HT1080 (cell line): ENCODE measurements around the gene KCNQ5. TPM values are rescaled to one million over a fixed set of nuclear protein-coding genes. Genes with fewer than 3 reads are reported as not detected.

Experiments used
- DNase-seq: peaks from one replicate; pipeline ENCODE4 v3.0.0-alpha.2; 2015; ENCODE audit warnings: low read depth
- total RNA-seq: library from RNA; depleted of rRNA; stranded (reverse); fragments of >200 nt; shearing (Covaris generic); gene quantifications from 2 replicates; pipeline ENCODE4 v1.2.3, GENCODE V29; 2014

The KCNQ5 gene
- total RNA-seq, 1 experiment from 2014 or later: 11.3 TPM

- DNase-seq: no peak
Observed at GRCh38 chr6:72675396-72675795, 53.5 kb downstream of the KCNQ5 start.

GRCh38 chr6:72676995-72677394 lies 55.1 kb downstream of the KCNQ5 start:
- DNase-seq: no peak

DNA sequence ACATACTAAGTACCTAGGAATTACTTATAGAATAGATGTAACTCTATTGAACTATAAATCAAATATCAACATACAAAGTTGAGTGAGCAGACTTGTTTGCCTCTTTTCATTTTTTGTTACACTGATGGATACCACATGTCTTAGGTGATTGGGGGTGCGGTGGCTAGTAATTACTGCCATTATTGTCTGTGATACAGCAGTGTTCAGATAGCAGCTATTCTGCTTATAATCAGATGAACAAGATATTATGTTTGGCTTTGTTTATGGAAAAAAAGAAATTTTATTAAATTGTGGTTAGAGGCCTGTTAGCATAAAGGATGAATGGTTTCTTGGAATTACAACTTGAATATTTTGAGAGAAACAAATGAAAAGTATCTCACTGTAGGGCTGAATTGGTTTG lies 55.9 kb downstream of the KCNQ5 start:
- DNase-seq: no peak

DNA sequence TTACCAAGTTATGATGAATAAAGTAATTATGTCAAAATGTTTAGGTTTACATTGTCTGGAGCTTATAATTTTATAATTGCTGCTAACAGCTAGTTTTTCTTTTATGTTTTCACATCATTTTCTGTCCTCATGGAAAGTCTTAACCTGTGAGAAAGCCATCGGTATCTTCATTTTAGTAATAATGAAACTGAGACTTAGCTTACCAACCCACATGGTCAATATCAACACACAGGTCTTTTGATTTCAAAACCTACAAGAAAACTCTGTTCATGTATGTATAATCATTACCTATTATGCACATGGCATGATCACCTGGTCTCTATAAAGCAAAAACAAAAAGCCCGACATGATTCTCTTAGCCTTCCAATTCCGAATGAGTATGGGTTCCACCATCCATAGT lies 61.9 kb downstream of the KCNQ5 start:
- DNase-seq: no peak

DNA sequence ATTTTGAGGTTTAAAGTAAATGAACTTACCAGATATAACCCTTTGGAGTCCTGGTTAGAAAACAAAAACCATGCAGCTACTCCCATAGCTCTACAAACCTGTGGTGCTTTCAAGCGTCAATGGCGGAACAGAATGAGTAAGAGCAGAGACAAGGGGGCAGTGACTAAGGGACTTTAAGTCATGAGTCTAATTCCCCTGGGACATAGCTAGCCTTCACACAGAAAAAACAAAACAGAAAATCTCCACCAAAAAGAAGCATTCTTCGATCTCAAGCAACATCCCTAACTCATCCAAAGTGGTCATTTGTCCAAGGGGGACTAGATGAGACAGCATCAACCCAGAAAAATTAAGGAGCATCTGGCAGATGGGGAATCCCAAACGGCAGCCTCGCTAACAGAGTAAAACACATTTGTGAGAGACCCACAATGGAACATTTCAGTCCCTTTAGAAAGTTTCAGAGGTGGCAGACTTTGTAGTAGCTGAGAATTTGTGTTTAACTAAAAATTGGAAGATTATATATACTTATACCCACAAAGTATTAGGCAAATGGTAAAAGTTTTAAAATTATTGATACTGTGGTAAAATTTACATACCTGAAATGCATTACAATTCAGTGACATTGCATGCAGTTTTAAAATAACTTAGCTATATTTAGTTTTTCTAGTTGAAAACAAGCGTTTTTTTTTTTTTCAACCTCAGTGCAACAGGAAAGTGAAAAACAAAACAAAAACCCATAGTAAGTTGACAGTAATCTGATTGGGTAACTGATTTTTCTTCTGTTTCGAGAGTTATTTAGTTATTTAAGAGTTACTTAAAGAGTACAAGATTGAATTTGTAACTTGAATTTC lies 67.5 kb downstream of the KCNQ5 start:
- no peak for DNase-seq

GRCh38 chr6:72691249-72691648 lies 69.4 kb downstream of the KCNQ5 start:
- DNase-seq: no peak

DNA sequence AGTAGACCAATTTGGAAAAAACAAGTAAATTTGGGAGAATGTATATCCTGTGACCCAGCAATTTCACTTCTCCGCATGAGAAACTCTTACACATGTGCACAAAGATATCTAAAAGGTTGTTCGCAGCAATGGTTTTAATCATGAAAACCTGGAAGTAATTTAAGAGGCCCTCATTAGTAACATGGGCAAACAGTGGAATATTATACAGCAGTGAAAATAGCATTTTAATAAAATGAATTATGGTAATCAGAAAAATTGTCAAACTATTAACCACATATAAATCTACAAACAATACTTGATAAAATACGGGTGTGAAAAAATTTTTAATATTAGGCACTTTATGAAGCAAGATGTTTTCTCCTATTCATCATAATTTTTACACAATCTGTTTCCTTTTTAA lies 74.2 kb downstream of the KCNQ5 start:
- no peak for DNase-seq

DNA sequence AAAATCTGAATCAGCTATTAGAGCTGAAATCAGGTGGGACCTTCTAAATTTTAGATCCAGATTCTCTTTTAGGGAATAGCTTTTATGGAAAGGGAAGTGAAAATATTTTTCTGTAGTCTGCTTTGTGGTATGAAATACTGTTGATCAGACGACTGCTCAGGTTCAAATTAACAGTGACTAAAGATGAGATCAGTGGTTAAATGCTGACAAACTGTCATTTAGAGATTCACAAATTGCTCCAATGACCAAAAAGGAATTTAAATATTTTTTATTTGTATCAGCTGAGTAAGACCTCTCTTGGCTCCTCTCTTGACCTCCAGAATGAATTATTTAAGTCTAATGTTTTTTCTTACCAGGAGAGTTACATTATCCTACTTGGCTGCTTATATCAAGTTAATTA lies 77.3 kb downstream of the KCNQ5 start:
- no peak for DNase-seq

GRCh38 chr6:72702421-72702820 lies 80.6 kb downstream of the KCNQ5 start:
- no peak for DNase-seq

DNA sequence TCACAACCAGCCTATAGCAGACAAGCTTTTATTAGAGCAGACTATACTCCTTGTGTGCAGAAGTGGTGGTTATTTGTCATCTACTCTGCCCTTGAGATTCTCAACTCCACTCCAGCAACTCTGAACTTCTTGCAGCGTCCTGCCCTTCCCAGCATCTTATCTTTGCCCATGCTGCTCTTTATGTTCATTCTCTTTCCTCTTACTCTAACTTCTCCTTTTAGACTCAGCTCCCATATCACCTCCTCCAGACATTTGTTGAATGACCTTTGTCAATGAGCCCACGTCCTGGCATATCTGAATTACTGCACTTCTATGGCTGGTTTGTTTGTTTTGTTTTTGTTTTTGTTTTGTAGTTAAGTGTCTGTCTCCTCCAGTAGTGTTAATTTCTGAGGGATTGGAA lies 81.2 kb downstream of the KCNQ5 start:
- no peak for DNase-seq

GRCh38 chr6:72704979-72705378 lies 83.1 kb downstream of the KCNQ5 start:
- DNase-seq: no peak

GRCh38 chr6:72709431-72709830 lies 87.6 kb downstream of the KCNQ5 start:
- DNase-seq: no peak

DNA sequence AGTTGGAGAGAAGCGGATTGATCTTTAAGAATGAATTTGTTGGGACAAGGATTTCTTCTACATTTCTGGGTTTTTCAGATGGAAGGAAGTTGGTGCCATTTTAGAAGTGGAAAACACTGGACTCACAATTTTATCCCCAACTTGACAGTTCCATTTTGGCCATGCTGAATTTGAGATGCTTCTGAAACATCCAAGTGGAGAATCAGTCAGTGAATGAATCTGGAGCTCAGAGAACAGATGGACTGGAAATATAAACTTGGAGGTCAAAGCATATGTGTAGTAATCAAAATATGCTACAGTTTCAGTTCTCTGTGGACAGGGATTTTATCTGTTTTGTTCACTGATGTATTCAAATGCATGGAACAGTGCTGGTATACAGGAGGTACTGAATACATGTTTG lies 89.9 kb downstream of the KCNQ5 start:
- no peak for DNase-seq

DNA sequence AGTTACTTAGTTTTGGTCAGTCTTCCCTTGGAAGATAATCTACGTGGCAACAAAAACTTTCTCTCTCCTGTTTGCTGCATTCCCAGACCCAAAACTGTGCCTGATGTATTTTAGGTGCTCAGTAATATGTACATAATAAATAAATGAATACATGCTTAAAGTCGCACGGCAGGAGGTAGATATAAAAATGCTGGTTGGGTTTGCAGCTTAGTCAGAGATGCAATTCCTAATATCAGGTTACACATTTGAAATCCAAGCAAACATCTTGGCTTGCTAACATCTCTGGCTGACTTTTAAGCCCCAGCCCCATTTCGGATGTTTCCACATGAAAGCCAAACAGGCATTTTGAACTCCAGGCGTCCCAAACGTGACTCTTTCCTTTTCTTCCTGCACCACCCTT lies 91.0 kb downstream of the KCNQ5 start:
- DNase-seq: no peak

- DNase-seq: no peak
Observed at GRCh38 chr6:72715119-72715518, 93.3 kb downstream of the KCNQ5 start.

DNA sequence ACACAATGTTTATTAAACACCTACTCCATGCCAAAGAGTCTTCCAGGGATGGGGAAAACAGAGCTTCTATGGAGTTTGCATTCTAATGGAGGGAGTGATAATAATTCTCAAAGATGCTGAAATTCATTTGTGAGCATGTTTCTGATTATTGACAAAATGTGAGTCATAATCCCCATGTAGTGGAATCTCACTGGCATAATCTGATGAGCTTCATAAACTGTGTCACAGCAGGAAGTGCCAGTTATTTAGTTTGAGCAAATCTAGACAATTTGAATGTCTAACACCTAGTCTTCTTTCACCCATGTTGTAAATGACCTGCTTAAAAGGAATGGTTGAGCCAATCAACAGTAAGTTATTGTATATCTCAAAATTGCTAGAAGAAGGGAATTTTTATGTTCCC lies 95.1 kb downstream of the KCNQ5 start:
- DNase-seq: no peak

DNA sequence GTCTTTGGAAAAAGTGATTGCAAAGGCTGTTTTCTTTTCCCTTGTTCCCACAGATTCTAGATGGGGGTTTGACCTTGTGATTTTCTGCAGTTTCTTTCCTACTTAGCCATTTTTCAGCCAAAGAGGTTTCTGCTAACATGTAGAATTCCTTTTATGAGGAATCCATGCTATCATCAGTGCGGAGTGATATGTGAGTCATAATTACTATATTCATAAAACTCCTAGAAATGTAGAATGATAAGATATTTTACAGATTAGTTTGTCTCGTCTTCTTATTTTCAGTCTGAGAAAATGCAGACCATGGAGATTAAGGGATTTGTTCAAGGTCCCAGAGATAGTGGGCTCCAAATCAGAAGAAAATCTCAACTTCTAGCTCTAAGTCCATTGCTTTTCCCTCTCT lies 98.6 kb downstream of the KCNQ5 start:
- DNase-seq: no peak

GRCh38 chr6:72721346-72721745 lies 99.5 kb downstream of the KCNQ5 start:
- no peak for DNase-seq

- DNase-seq: no peak
Observed at GRCh38 chr6:72724545-72724944, 102.7 kb downstream of the KCNQ5 start.

GRCh38 chr6:72728706-72729343 lies 107.0 kb downstream of the KCNQ5 start:
- no peak for DNase-seq

DNA sequence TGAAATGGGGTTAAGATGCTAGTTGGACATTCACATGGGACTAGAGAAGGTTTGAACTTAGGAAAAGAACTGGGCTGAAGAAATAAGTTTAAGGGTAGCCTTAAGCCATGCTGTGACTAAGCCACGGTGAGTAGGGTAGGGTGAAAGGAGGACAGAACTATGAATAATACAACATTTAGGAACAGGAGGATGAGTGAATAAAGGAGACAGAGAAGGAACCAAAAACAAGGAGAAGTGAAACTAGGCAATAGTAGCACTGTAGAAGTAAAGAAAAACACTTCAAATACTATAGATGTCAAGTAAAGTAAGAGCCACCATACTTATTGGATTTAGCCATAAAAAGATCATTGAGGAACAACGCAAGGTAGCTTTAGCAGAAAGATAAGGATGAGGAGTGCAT lies 111.2 kb downstream of the KCNQ5 start:
- DNase-seq: no peak

DNA sequence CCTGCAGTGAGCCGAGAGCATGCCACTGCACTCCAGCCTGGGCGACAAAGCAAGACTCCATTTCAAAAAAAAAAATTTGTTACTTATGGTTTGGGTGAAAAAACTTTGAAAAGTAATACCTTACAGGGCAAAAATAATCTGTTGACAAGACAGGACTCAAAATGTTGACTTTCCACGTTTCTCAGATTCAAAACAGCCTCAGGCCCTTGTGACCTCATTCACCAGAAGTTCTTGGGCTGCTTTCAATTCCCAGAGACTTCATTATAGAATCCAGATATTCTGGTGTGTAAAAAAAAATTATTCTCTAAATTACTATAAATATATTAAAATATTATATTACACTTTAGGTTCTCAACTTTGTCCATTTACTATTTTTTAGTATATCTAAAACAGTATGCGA lies 116.2 kb downstream of the KCNQ5 start:
- DNase-seq: no peak

DNA sequence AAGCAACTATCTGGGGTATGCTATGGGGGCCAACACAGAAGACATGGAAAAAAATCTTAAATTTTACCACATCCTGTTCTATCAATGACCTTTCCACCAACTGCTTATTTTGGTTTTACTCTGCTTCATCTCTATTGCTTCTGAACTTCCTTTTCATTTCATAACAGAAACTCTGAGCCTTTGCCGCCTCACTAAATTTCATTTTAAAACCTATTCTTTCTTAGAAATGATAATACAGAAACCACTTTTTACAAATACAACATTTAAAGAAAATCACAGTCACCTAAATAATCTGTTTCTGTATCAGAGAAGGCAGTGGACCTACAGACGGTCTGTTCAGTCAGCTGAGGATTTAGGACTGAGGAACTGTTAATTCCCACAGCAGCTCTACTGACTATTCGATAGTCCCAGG lies 117.5 kb downstream of the KCNQ5 start:
- DNase-seq: no peak
